Hepatocyte (in vitro differentiated cells): ENCODE data around the gene C11orf42. TPM values are rescaled to one million over a fixed set of nuclear protein-coding genes. Genes with fewer than 3 reads are reported as not detected.

Source experiments
- DNase-seq: peaks from one replicate; pipeline ENCODE4 v3.0.0-alpha.2; 2016; ENCODE audit warnings: low spot score
- H2AFZ ChIP-seq: fragments of 200-600 bp; sonication (generic); 2 replicates; pipeline ENCODE4 v1.6.0; 2016; ENCODE audit warnings: antibody characterized with exemption, mild to moderate bottlenecking
- H3K27ac ChIP-seq: fragments of 200-600 bp; sonication (generic); 2 replicates; pipeline ENCODE4 v1.5.1; 2016; ENCODE audit warnings: mild to moderate bottlenecking
- H3K27me3 ChIP-seq: fragments of 200-600 bp; sonication (generic); 2 replicates; pipeline ENCODE4 v1.6.1; 2016
- H3K36me3 ChIP-seq: fragments of 200-600 bp; sonication (generic); replicated peaks from 2 replicates; pipeline ENCODE4 v1.5.1; 2016; ENCODE audit warnings: low read depth; ENCODE audit not compliant: insufficient read depth
- H3K4me1 ChIP-seq: fragments of 200-600 bp; sonication (generic); 2 replicates; pipeline ENCODE4 v1.5.1; 2016; ENCODE audit warnings: mild to moderate bottlenecking, moderate library complexity; ENCODE audit not compliant: insufficient read depth
- H3K4me2 ChIP-seq: fragments of 200-600 bp; sonication (generic); 2 replicates; pipeline ENCODE4 v1.6.0; 2016
- H3K4me3 ChIP-seq: fragments of 200-600 bp; sonication (generic); 2 replicates; pipeline ENCODE4 v1.5.1; 2016; ENCODE audit warnings: mild to moderate bottlenecking
- H3K79me2 ChIP-seq: fragments of 200-600 bp; sonication (generic); 2 replicates; pipeline ENCODE4 v1.6.0; 2017; ENCODE audit warnings: mild to moderate bottlenecking
- H3K9me2 ChIP-seq: fragments of 200-600 bp; sonication (generic); replicated peaks from 2 replicates; pipeline ENCODE4 v1.6.0; 2017; ENCODE audit warnings: mild to moderate bottlenecking; ENCODE audit not compliant: insufficient read depth
- H3K9me3 ChIP-seq: fragments of 200-600 bp; sonication (generic); 2 replicates; pipeline ENCODE4 v1.5.1; 2016; ENCODE audit warnings: low read depth, mild to moderate bottlenecking
- H4K20me1 ChIP-seq: fragments of 200-600 bp; sonication (generic); 2 replicates; pipeline ENCODE4 v1.6.0; 2016; ENCODE audit warnings: mild to moderate bottlenecking; ENCODE audit not compliant: insufficient read depth, poor library complexity, severe bottlenecking
- CTCF ChIP-seq: fragments of 200-600 bp; sonication (generic); IDR thresholded peaks from 2 replicates; pipeline ENCODE4 v1.5.1; 2016; ENCODE audit warnings: antibody characterized with exemption, mild to moderate bottlenecking; ENCODE audit not compliant: poor library complexity
- EZH2 ChIP-seq: fragments of 200-600 bp; sonication (generic); IDR thresholded peaks from 2 replicates; pipeline ENCODE4 v1.6.1; 2016; ENCODE audit warnings: antibody characterized with exemption, mild to moderate bottlenecking, borderline replicate concordance
- EZH2phosphoT487 ChIP-seq: fragments of 200-600 bp; sonication (generic); IDR thresholded peaks from one replicate; pipeline ENCODE4 v1.6.1; 2018; ENCODE audit warnings: antibody characterized with exemption, mild to moderate bottlenecking, low read depth, moderate library complexity; ENCODE audit not compliant: unreplicated experiment, severe bottlenecking
- WGBS: methylation state at CpG from one replicate; pipeline ENCODE4 v1.1.6; 2016; ENCODE audit warnings: low lambda C conversion rate; ENCODE audit errors: missing lambda C conversion rate; 5-methylcytosine and 5-hydroxymethylcytosine counted together
- polyA plus RNA-seq: library from polyadenylated mRNA; unstranded; fragments of >200 nt; fragmentation: Nextera tagmentation; extraction: Ambion mirVana; gene quantifications from 2 replicates; pipeline ENCODE4 v1.2.1, GENCODE V29; 2016
- total RNA-seq: library from RNA; depleted of rRNA; stranded (reverse); fragments of >200 nt; gene quantifications from 2 replicates; pipeline ENCODE4 v1.2.3, GENCODE V29; 2014

The C11orf42 gene
- total and polyA plus RNA-seq, 2 experiments from 2014 or later, result not detected

DNA sequence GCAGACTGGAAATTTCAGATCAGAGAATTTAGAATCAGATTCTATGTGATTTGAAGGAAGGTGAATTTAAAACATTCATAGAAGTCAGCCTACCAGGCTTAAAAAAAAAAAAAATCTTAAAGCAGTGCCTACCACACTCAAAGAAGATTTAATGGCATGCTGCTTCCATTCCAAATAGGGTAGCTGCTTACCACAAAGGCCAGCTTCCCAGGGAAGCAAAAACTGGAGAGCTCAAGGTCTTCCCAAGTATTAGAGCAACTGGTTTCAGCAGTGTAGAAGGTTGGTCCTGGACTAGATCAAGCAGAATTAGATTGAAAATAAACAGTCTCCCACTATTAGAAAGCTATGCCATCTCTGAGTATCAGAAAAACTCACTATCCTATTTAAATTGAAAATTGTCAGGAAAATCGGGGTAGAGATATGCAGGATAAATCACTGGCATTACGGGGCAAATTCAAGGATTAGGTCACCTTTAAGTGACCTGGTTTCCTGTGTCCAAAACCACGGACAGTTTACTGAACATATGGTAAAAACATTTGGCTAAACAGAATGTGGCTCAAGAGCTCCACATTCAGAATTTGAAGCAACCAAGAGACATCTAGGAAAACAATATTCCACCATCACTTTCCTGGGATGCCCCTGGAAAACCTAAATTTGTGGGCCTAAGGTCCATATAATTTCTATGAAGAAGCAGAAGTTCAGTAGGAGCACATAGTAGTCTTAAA, 1.3 kb downstream of the C11orf42 start:
- Histone ChIP-seq H3K79me2 (no peaks in the 10 kb centered on the region), H3K27ac (no peak overlapping the region), H4K20me1 (no peaks in the 10 kb centered on the region), H3K9me3 (no peaks in the 10 kb centered on the region), H3K36me3 (no peaks in the 10 kb centered on the region), H3K27me3 (no peaks in the 10 kb centered on the region), H3K4me3 (no peak overlapping the region), H3K4me2 (no peak overlapping the region), H3K9me2 (no peaks in the 10 kb centered on the region), H2AFZ (no peak overlapping the region), H3K4me1 (no peaks in the 10 kb centered on the region)
- no peak for TF ChIP-seq EZH2phosphoT487
- no peak for TF ChIP-seq CTCF
- no peak for DNase-seq
- WGBS, result 86% methylated on average over 3 of the region's 3 CpGs

- Histone ChIP-seq H3K4me1 (no peaks in the 10 kb centered on the region), H3K36me3 (no peaks in the 10 kb centered on the region), H3K4me2 (no peak overlapping the region), H2AFZ (no peak overlapping the region), H3K9me3 (no peaks in the 10 kb centered on the region), H3K27me3 (no peaks in the 10 kb centered on the region), H4K20me1 (no peaks in the 10 kb centered on the region), H3K9me2 (no peaks in the 10 kb centered on the region), H3K79me2 (no peaks in the 10 kb centered on the region), H3K27ac (no peak overlapping the region), H3K4me3 (no peak overlapping the region)
- TF ChIP-seq CTCF (no peak), EZH2 (no peak), EZH2phosphoT487 (no peak)
- WGBS, result over 99% methylated on average over 12 of the region's 12 CpGs
- DNase-seq, result no peak
These were observed 4.4 kb downstream of the C11orf42 start for GRCh38 chr11:6209801-6210200.

GRCh38 chr11:6210274-6210955, 5.1 kb downstream of the C11orf42 start:
- Histone ChIP-seq H2AFZ (no peak overlapping the region), H3K9me2 (no peaks in the 10 kb centered on the region), H3K4me3 (no peak overlapping the region), H3K79me2 (no peaks in the 10 kb centered on the region), H3K36me3 (no peaks in the 10 kb centered on the region), H3K4me2 (no peak overlapping the region), H4K20me1 (no peaks in the 10 kb centered on the region), H3K9me3 (no peaks in the 10 kb centered on the region), H3K27me3 (no peaks in the 10 kb centered on the region), H3K4me1 (no peaks in the 10 kb centered on the region), H3K27ac (no peak overlapping the region)
- DNase-seq, result no peak
- TF ChIP-seq CTCF (no peak), EZH2 (no peak), EZH2phosphoT487 (no peak)
- 97% methylated on average over 9 of the region's 9 CpGs for WGBS
